Panc1 (cell line): Measurements from ENCODE around the gene WBP2NL. TPM values are rescaled to one million over a fixed set of nuclear protein-coding genes. Genes with fewer than 3 reads are reported as not detected.

Experiments used
- ATAC-seq: fragments of 200-7000 bp; cut with Tn5 transposase; 2 replicates; pipeline ENCODE4 v1.9.1; 2020; ENCODE audit warnings: mild to moderate bottlenecking, moderate library complexity
- BruUV-seq: library from RNA; stranded (reverse); fragments of 400-500 nt; replicated peaks from 2 replicates; lab custom pipeline; 2021; lab: Mats Ljungman, UMichigan
- CTCF ChIA-PET: fragments of 300-600 bp; sonication (Branson Sonifier 250); formaldehyde crosslinking; loops from one replicate; lab custom pipeline; 2022; ENCODE audit warnings: antibody characterized with exemption; lab: Charles Lee
- POLR2A ChIA-PET: fragments of 300-600 bp; sonication (Branson Sonifier 250); formaldehyde crosslinking; loops from one replicate; lab custom pipeline; 2022; ENCODE audit warnings: antibody characterized with exemption; lab: Charles Lee
- DNase-seq: peaks from one replicate; pipeline ENCODE4 v3.0.0-alpha.2; 2010; ENCODE audit warnings: low read depth, low spot score
- H3K27ac ChIP-seq: 2 replicates; pipeline ENCODE4 v1.5.1; 2011; ENCODE audit warnings: mild to moderate bottlenecking, low read length, inconsistent platforms
- H3K27me3 ChIP-seq: fragments of 200-500 bp; sonication (Bioruptor generic); 2 replicates; pipeline ENCODE4 v1.6.0; 2014; ENCODE audit warnings: low read length, inconsistent platforms; ENCODE audit not compliant: control insufficient read depth, insufficient read depth
- H3K36me3 ChIP-seq: fragments of 200-500 bp; sonication (Bioruptor generic); 2 replicates; pipeline ENCODE4 v1.5.1; 2014; ENCODE audit warnings: inconsistent platforms, mild to moderate bottlenecking, low read length, moderate library complexity; ENCODE audit not compliant: control insufficient read depth, insufficient read depth
- H3K4me1 ChIP-seq: 2 replicates; pipeline ENCODE4 v1.5.1; 2011; ENCODE audit warnings: inconsistent platforms, mild to moderate bottlenecking, low read length, moderate library complexity; ENCODE audit not compliant: control insufficient read depth, insufficient read depth
- H3K4me3 ChIP-seq, 2 experiments: 2 replicates each; pipeline ENCODE4 v1.5.1; 2011 to 2012; ENCODE audit warnings: low read depth in 2 of 2, low read length in 2 of 2, mild to moderate bottlenecking in 2 of 2, inconsistent platforms in 1 of 2, moderate library complexity in 1 of 2
- H3K9me3 ChIP-seq: fragments of 200-500 bp; sonication (Bioruptor generic); 2 replicates; pipeline ENCODE4 v1.5.1; 2014; ENCODE audit warnings: low read depth, mild to moderate bottlenecking, inconsistent platforms, low read length, moderate library complexity; ENCODE audit not compliant: control insufficient read depth, insufficient read depth
- CTCF ChIP-seq: fragments of 450-650 bp; IDR thresholded peaks from 2 replicates; pipeline ENCODE4 v1.5.1; 2017; ENCODE audit warnings: mild to moderate bottlenecking
- POLR2AphosphoS5 ChIP-seq: IDR thresholded peaks from 2 replicates; pipeline ENCODE4 v1.6.1; 2012; ENCODE audit warnings: mild to moderate bottlenecking, low read depth, low read length, moderate library complexity
- REST ChIP-seq, 2 experiments: IDR thresholded peaks; 2 replicates each; pipeline ENCODE4 v1.6.1; 2011 to 2012; ENCODE audit warnings: low read depth in 2 of 2, control low read depth in 1 of 2, low read length in 1 of 2, mild to moderate bottlenecking in 1 of 2, moderate library complexity in 1 of 2; ENCODE audit not compliant: insufficient read depth in 1 of 2
- SIN3A ChIP-seq: IDR thresholded peaks from 2 replicates; pipeline ENCODE4 v1.6.1; 2012; ENCODE audit warnings: low read depth, mild to moderate bottlenecking, low read length, moderate library complexity, borderline replicate concordance; ENCODE audit not compliant: insufficient read depth
- TCF7L2 ChIP-seq: IDR thresholded peaks from 2 replicates; pipeline ENCODE4 v1.6.1; 2011; ENCODE audit warnings: mild to moderate bottlenecking, low read depth, low read length, inconsistent platforms
- in situ Hi-C: cut with HindIII; loops from 2 replicates; pipeline ENCODE4 v1.10.0; 2016; ENCODE audit warnings: low sequenced_read_pairs, low pct_unique_long_range_greater_than_20kb
- intact Hi-C: fragments of 100-400 bp; cut with micrococcal nuclease; formaldehyde crosslinking; loops from one replicate; pipeline ENCODE4 v1.10.0; 2022; ENCODE audit not compliant: unreplicated experiment
- total RNA-seq: library from RNA; stranded (reverse); gene quantifications from one replicate; pipeline ENCODE4 v1.2.1, GENCODE V29; 2021; ENCODE audit not compliant: unreplicated experiment

The WBP2NL gene
- total RNA-seq, 1 experiment from 2014 or later = 0.44 TPM

GRCh38 chr22:41978732-41979131 is 19.9 kb upstream of the WBP2NL start:
- Histone ChIP-seq H3K27me3 (peaks cover 6% of the 10 kb centered on the region; the same call in 1 of the 2 replicates), H3K4me1 (0 out of 2 replicates have a peak, but pooled peaks cover 2% of the 10 kb centered on the region), H3K4me3 (no peak overlapping the region), H3K27ac (no peak overlapping the region), H3K9me3 (no peaks in the 10 kb centered on the region), H3K36me3 (no peaks in the 10 kb centered on the region)
- intact Hi-C loops = no loop called here
- DNase-seq (no peak), ATAC-seq (no peak)
- CTCF ChIA-PET = no interaction called here
- in situ Hi-C loops = no loop called here
- BruUV-seq = no TSS peak
- POLR2A ChIA-PET = interaction anchor here (0.7 kb wide), 1 partner anchor 75 kb away, joined by 4 read pairs; no protein-coding TSS in a partner anchor
- TF ChIP-seq SIN3A = no peak
- no peak for TF ChIP-seq POLR2AphosphoS5
- TF ChIP-seq REST (IDR thresholded peaks at IDR 0.05; ENCODE audit: insufficient read depth in 1 of 2, low read depth in 2 of 2, low read length in 1 of 2) = no peak
- TF ChIP-seq CTCF = no peak
- no peak for TF ChIP-seq TCF7L2

GRCh38 chr22:41979423-41980250 is 19.0 kb upstream of the WBP2NL start:
- BruUV-seq = no TSS peak
- intact Hi-C loops = no loop called here
- POLR2A ChIA-PET = interaction anchor here (0.7 kb wide), 1 partner anchor 74 kb away, joined by 4 read pairs; no protein-coding TSS in a partner anchor
- ATAC-seq (no peak), DNase-seq (no peak)
- no peak overlapping the region for H3K27ac ChIP-seq
- TF ChIP-seq REST (IDR thresholded peaks at IDR 0.05; ENCODE audit: insufficient read depth in 1 of 2, low read depth in 2 of 2, low read length in 1 of 2) (no peak), CTCF (no peak), SIN3A (no peak), TCF7L2 (no peak), POLR2AphosphoS5 (no peak)
- no peaks in the 10 kb centered on the region for H3K9me3 ChIP-seq
- in situ Hi-C loops = no loop called here
- CTCF ChIA-PET = no interaction called here
- H3K4me1 ChIP-seq = 0 out of 2 replicates have a peak, but pooled peaks cover 2% of the 10 kb centered on the region
- H3K27me3 ChIP-seq = peaks cover 6% of the 10 kb centered on the region; the same call in 1 of the 2 replicates
- H3K4me3 ChIP-seq = no peak overlapping the region
- no peaks in the 10 kb centered on the region for H3K36me3 ChIP-seq
